Trophoblast cell (in vitro differentiated cells and primary cell): ENCODE results near the gene CFAP100.
A peak's percentile ranks its signal among the peaks of the same experiment; 100 is the strongest.

Source experiments
- DNase-seq, 2 donors: peaks; one replicate each; pipeline ENCODE4 v3.0.0-alpha.2; 2016
- H2AFZ ChIP-seq: 2 replicates; pipeline ENCODE4 v1.6.1; 2013; ENCODE audit warnings: low read length, moderate library complexity, mild to moderate bottlenecking; ENCODE audit not compliant: insufficient read depth, poor library complexity
- H2AK5ac ChIP-seq: 2 replicates; pipeline ENCODE4 v1.6.1; 2013; ENCODE audit warnings: mild to moderate bottlenecking, low read length
- H2BK120ac ChIP-seq: 2 replicates; pipeline ENCODE4 v1.6.1; 2013; ENCODE audit warnings: low read length, mild to moderate bottlenecking, moderate library complexity; ENCODE audit not compliant: insufficient read depth, poor library complexity
- H2BK12ac ChIP-seq: 2 replicates; pipeline ENCODE4 v1.6.1; 2013; ENCODE audit warnings: mild to moderate bottlenecking, low read length, moderate library complexity
- H2BK5ac ChIP-seq: 2 replicates; pipeline ENCODE4 v1.6.1; 2013; ENCODE audit warnings: low read length, low read depth, moderate library complexity, mild to moderate bottlenecking; ENCODE audit not compliant: poor library complexity
- H3K14ac ChIP-seq: 2 replicates; pipeline ENCODE4 v1.6.1; 2013; ENCODE audit warnings: mild to moderate bottlenecking, low read length
- H3K18ac ChIP-seq: 2 replicates; pipeline ENCODE4 v1.6.1; 2013; ENCODE audit warnings: mild to moderate bottlenecking, low read length
- H3K23ac ChIP-seq: 2 replicates; pipeline ENCODE4 v1.6.1; 2013; ENCODE audit warnings: low read length
- H3K27ac ChIP-seq: 2 replicates; pipeline ENCODE4 v1.5.1; 2013; ENCODE audit warnings: low read depth, mild to moderate bottlenecking, inconsistent platforms, low read length, moderate library complexity
- H3K27me3 ChIP-seq: 2 replicates; pipeline ENCODE4 v1.6.1; 2013; ENCODE audit warnings: inconsistent platforms, mild to moderate bottlenecking, low read length, moderate library complexity; ENCODE audit not compliant: insufficient read depth
- H3K36me3 ChIP-seq, 2 experiments: 1 replicate in 1 of 2; 2 replicates in 1 of 2; pipeline ENCODE4 v1.6.1; 2013; ENCODE audit warnings: low read length in 2 of 2, mild to moderate bottlenecking in 2 of 2, moderate library complexity in 1 of 2; ENCODE audit not compliant: insufficient read depth in 2 of 2, control insufficient read depth in 1 of 2
- H3K4ac ChIP-seq: 2 replicates; pipeline ENCODE4 v1.6.1; 2013; ENCODE audit warnings: low read depth, mild to moderate bottlenecking, low read length, moderate library complexity
- H3K4me1 ChIP-seq, 2 experiments: 1 replicate in 1 of 2; 2 replicates in 1 of 2; pipeline ENCODE4 v1.6.1; 2013; ENCODE audit warnings: low read length in 2 of 2, mild to moderate bottlenecking in 2 of 2, moderate library complexity in 1 of 2; ENCODE audit not compliant: insufficient read depth in 2 of 2, control insufficient read depth in 1 of 2
- H3K4me2 ChIP-seq: 2 replicates; pipeline ENCODE4 v1.6.1; 2013; ENCODE audit warnings: inconsistent platforms, mild to moderate bottlenecking, low read length, moderate library complexity
- H3K4me3 ChIP-seq: 2 replicates; pipeline ENCODE4 v1.5.1; 2013; ENCODE audit warnings: mild to moderate bottlenecking, low read depth, low read length, inconsistent platforms
- H3K79me1 ChIP-seq: one replicate; pipeline ENCODE4 v1.6.1; 2013; ENCODE audit warnings: low read length
- H3K79me2 ChIP-seq: 2 replicates; pipeline ENCODE4 v1.6.1; 2013; ENCODE audit warnings: low read length, mild to moderate bottlenecking; ENCODE audit not compliant: control insufficient read depth, insufficient read depth, poor library complexity
- H3K9ac ChIP-seq: 2 replicates; pipeline ENCODE4 v1.6.1; 2013; ENCODE audit warnings: mild to moderate bottlenecking, low read length
- H3K9me3 ChIP-seq: 2 replicates; pipeline ENCODE4 v1.6.1; 2013; ENCODE audit warnings: low read depth, mild to moderate bottlenecking, control low read depth, inconsistent platforms, low read length; ENCODE audit not compliant: insufficient read depth
- H4K12ac ChIP-seq: 2 replicates; pipeline ENCODE4 v1.6.1; 2013; ENCODE audit warnings: low read depth, mild to moderate bottlenecking, low read length, moderate library complexity
- H4K8ac ChIP-seq: 2 replicates; pipeline ENCODE4 v1.6.1; 2013; ENCODE audit warnings: low read depth, mild to moderate bottlenecking, low read length, moderate library complexity
- H4K91ac ChIP-seq: one replicate; pipeline ENCODE4 v1.6.1; 2013; ENCODE audit warnings: low read depth, mild to moderate bottlenecking, low read length, moderate library complexity
- WGBS: extraction: QIAGEN DNeasy Blood & Tissue Kit; methylation state at CpG from one replicate; pipeline ENCODE4 v1.1.7; 2013; ENCODE audit warnings: missing lambda C conversion rate; ENCODE audit not compliant: insufficient read length, insufficient coverage; ENCODE audit errors: extremely low coverage; 5-methylcytosine and 5-hydroxymethylcytosine counted together

The CFAP100 gene

DNA sequence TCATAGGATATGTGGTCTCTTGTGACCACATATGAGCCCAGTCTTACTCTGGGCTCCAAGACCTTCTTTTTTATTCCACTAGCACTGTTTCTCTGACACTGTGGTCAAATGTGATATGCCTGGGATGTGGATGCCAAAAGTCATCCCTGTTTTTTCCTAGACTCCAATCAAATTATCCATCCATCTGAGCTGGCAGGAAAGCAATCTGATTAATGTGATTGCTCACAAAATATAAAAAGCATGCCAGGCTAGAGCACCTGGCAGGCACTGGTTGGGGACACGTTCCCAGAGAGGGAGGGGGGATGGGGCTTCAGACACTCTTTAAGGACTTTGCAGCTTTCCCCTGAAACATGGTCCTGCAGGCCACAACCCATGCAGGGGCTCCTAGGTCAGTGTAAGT, 3.1 kb upstream of the CFAP100 start:
- Histone ChIP-seq H3K36me3 (no peaks in the 10 kb centered on the region), H2BK12ac (no peak overlapping the region), H3K27me3 (peaks cover 19% of the 10 kb centered on the region), H3K23ac (no peak overlapping the region), H3K4me1 (peaks cover 2 to 13% of the 10 kb centered on the region in 2 experiments), H2AFZ (no peak overlapping the region), H3K14ac (no peak overlapping the region), H3K79me2 (peaks cover 2% of the 10 kb centered on the region), H2AK5ac (no peak overlapping the region), H3K9ac (no peak overlapping the region), H4K8ac (no peak overlapping the region), H4K91ac (no peak overlapping the region), H4K12ac (no peak overlapping the region), H3K79me1 (peaks cover 3% of the 10 kb centered on the region), H3K18ac (no peak overlapping the region), H3K4ac (no peak overlapping the region), H2BK120ac (no peak overlapping the region), H3K4me3 (no peak overlapping the region), H3K27ac (no peak overlapping the region), H3K4me2 (no peak overlapping the region), H2BK5ac (no peak overlapping the region), H3K9me3 (peaks cover 3% of the 10 kb centered on the region)
- WGBS: no CpG with 5 or more reads among the region's 1 CpG
- no peak for DNase-seq

DNA sequence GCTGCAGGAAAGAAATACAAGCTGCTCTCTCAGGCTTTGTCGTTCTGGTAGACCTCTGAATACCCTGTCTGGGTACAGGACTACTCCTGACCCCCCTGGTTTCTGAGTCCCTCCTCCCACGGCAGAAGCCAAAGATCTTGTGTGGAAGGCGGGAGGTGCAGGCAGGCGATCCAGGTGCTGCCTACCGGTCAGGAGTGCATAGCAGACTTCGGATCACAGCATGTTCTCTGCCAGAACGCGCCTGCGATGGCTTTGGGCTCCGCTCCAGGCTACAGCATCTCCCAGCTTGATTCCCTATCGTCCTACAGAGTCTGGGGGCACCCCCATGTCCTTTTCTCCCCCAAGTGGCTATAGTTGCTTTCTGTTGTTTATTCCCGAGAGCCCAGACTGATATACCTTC, 2.5 kb upstream of the CFAP100 start:
- no peak overlapping the region for H3K4ac ChIP-seq
- H4K91ac ChIP-seq: no peak overlapping the region
- H2BK12ac ChIP-seq: no peak overlapping the region
- no peak overlapping the region for H4K8ac ChIP-seq
- no peak overlapping the region for H3K4me3 ChIP-seq
- peaks cover 1% of the 10 kb centered on the region for H3K9me3 ChIP-seq
- peaks cover 19% of the 10 kb centered on the region for H3K27me3 ChIP-seq
- no peak overlapping the region for H3K4me2 ChIP-seq
- H3K4me1 ChIP-seq: peaks cover 2 to 13% of the 10 kb centered on the region in 2 experiments
- H2AFZ ChIP-seq: no peak overlapping the region
- no peak overlapping the region for H3K23ac ChIP-seq
- DNase-seq: no peak
- H3K79me1 ChIP-seq: peaks cover 3% of the 10 kb centered on the region
- no peak overlapping the region for H3K27ac ChIP-seq
- no peaks in the 10 kb centered on the region for H3K36me3 ChIP-seq
- no CpG with 5 or more reads among the region's 12 CpGs for WGBS
- no peak overlapping the region for H4K12ac ChIP-seq
- H2BK120ac ChIP-seq: no peak overlapping the region
- H3K79me2 ChIP-seq: peaks cover 2% of the 10 kb centered on the region
- H2AK5ac ChIP-seq: no peak overlapping the region
- no peak overlapping the region for H3K18ac ChIP-seq
- no peak overlapping the region for H2BK5ac ChIP-seq
- H3K14ac ChIP-seq: no peak overlapping the region
- no peak overlapping the region for H3K9ac ChIP-seq

DNA sequence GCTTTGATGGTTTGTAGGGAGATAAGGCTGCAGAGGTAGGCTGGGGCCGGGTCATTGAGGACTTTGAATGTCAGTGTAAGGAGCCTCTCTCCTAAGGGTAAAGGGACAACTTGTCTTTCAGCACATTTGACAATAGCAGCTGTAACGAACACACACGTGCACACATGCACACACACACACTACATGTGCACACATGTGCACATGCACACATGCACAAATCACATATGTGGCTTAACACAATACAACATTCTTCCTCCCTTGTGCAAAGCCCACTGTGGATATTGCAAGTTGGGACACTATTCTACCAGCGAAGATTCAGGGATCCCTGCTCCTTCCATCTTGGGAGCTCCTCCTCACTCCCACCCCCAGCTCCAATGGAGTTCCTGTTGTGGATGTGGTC, 1.1 kb upstream of the CFAP100 start:
- no peak overlapping the region for H3K9ac ChIP-seq
- DNase-seq: no peak
- no peak overlapping the region for H4K8ac ChIP-seq
- H2BK12ac ChIP-seq: no peak overlapping the region
- no peak overlapping the region for H3K27ac ChIP-seq
- no peak overlapping the region for H3K23ac ChIP-seq
- no CpG with 5 or more reads among the region's 4 CpGs for WGBS
- H3K79me2 ChIP-seq: peaks cover 2% of the 10 kb centered on the region
- H3K4me2 ChIP-seq: no peak overlapping the region
- peaks cover 2 to 13% of the 10 kb centered on the region in 2 experiments for H3K4me1 ChIP-seq
- H4K12ac ChIP-seq: no peak overlapping the region
- no peaks in the 10 kb centered on the region for H3K36me3 ChIP-seq
- H3K4me3 ChIP-seq: no peak overlapping the region
- H2BK5ac ChIP-seq: no peak overlapping the region
- H2BK120ac ChIP-seq: no peak overlapping the region
- no peak overlapping the region for H2AK5ac ChIP-seq
- no peak overlapping the region for H3K4ac ChIP-seq
- peaks cover 1% of the 10 kb centered on the region for H3K9me3 ChIP-seq
- no peak overlapping the region for H3K14ac ChIP-seq
- no peak overlapping the region for H3K18ac ChIP-seq
- H4K91ac ChIP-seq: no peak overlapping the region
- H3K27me3 ChIP-seq: peaks cover 19% of the 10 kb centered on the region
- peaks cover 3% of the 10 kb centered on the region for H3K79me1 ChIP-seq
- H2AFZ ChIP-seq: no peak overlapping the region

DNA sequence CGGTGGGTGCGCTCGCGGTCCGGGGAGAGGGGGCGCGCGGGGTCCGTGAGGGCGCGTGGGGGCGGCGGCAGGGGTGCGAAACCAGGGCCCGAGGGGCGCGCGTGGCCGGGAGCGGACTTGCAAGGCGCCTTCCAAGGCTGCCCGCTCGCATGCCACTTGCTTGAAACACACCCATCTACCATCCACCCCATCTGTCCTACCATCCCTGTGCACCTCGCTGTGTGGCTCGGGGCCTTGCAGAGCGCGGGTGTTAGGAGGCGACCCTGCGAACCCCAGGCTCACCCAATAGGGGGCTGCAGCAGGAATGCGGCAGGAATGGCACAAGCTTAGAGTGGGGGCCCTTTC, 240 bp downstream of the CFAP100 start:
- Histone ChIP-seq H4K91ac (no peak overlapping the region), H2BK12ac (no peak overlapping the region), H3K4ac (no peak overlapping the region), H2BK120ac (no peak overlapping the region), H3K4me3 (no peak overlapping the region), H2AFZ (no peak overlapping the region), H4K12ac (no peak overlapping the region), H3K9me3 (peaks cover 1% of the 10 kb centered on the region), H3K79me2 (no peaks in the 10 kb centered on the region), H4K8ac (no peak overlapping the region), H3K27ac (no peak overlapping the region), H3K14ac (no peak overlapping the region), H2AK5ac (no peak overlapping the region), H3K9ac (no peak overlapping the region), H2BK5ac (no peak overlapping the region), H3K23ac (no peak overlapping the region), H3K4me2 (peak overlapping the region; percentile 50), H3K36me3 (no peaks in the 10 kb centered on the region), H3K18ac (no peak overlapping the region), H3K27me3 (peaks cover 19% of the 10 kb centered on the region), H3K79me1 (no peaks in the 10 kb centered on the region), H3K4me1 (peaks cover 0 to 7% of the 10 kb centered on the region in 2 experiments)
- DNase-seq: no peak
- no CpG with 5 or more reads among the region's 30 CpGs for WGBS
